Left forelimb (tissue), 1 donor: Measurements from ENCODE around the gene FRMD7.
"Not testable (repeated sequence)": the region's sequence is repeated elsewhere in the genome, so short reads cannot be mapped to it uniquely, and the experiment has no call there.

Experiments used
- DNase-seq: peaks from one replicate; pipeline ENCODE4 v3.0.0-alpha.2; 2018; ENCODE audit warnings: low spot score

FRMD7 gene

GRCh38 chrX:132093239-132093860 is 34.5 kb downstream of the FRMD7 start:
- no peak for DNase-seq

DNA sequence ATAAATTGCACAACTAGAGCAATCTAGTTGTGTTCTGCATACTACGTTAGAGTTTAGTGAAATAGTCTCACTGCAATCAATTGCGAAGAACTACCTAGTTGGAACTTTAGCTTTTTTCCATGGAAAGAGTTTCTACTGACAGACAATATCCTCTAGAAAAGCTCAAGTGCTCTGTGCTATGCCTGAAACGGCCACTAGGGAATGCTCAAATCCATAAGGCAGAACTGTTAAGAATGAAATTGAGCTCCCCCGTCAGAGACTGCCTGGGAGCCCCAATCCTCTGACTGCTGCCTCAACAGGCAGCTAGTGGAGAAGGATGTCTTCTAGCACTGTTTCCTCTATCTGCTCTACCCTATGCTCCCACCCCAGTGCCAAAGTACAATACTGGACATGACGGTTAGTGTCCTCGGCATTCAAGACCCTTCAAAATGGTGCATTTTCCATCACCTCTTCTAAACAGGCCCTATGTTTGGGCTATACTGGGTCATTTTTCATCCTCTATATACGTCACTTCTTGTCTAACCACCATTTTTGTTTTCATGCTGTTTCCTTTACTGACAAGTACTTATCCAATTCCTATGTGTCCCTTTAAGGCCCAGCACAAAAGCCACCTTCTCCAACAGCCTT is 35.3 kb downstream of the FRMD7 start:
- no peak for DNase-seq

DNA sequence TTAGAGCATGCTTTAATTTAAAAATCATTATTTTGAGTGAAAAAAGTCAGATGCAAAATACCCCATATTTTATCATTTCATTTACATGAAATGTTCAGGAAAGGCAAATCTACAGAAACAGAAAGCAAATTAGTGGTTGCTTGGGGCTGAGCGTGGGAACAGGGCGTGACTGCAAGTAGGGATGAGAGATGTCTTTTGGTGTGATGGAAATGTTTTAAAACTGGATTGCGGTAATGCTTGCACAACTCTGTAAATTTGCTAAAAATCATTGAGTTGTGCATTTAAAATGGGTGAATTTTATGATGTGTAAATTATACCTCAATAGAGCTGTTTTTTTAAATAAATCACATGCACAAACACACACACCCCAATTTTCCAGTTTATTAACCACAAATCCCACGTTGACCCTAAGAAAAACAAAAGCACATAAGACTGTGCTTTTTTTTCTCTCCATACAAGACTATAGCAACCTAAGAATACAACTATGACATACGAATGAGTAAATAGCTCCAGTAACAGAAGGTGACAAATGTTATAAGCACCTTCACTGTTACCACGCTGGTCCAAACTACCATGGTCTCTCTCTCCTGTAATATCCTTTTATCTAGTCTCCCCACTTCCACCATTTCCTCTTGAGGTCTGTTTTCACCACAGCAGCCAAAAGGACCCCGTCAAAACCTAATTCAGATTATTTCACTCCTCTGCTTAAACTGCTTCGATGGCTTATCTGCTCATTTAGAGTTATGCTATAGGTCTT is 37.2 kb downstream of the FRMD7 start:
- no peak for DNase-seq

- no peak for DNase-seq
Measured at GRCh38 chrX:132088864-132089263, 39.0 kb downstream of the FRMD7 start.

GRCh38 chrX:132086672-132087071 is 41.1 kb downstream of the FRMD7 start:
- no peak for DNase-seq

GRCh38 chrX:132085786-132086185 is 42.0 kb downstream of the FRMD7 start:
- DNase-seq, result no peak

DNA sequence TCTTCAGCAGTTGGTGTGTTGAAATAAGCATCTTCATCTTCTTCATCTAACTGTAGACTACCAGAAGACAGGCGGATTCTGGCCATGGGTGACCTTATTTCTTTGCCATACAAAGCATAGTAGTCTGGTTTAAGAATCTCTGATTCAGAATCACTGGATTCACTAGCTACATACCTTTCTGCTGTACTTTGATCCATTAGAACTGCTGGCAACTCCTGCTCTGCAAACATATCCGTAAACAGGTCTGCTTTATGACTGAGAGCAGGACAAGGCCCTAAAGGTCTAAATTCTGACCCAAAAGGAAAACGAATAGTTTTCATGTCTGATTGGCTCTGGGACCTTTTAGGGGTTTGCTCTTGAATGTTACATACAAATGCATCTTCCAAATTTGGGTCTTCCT is 49.9 kb downstream of the FRMD7 start:
- DNase-seq, result no peak

GRCh38 chrX:132077414-132077813 is 50.4 kb downstream of the FRMD7 start:
- no peak for DNase-seq

DNA sequence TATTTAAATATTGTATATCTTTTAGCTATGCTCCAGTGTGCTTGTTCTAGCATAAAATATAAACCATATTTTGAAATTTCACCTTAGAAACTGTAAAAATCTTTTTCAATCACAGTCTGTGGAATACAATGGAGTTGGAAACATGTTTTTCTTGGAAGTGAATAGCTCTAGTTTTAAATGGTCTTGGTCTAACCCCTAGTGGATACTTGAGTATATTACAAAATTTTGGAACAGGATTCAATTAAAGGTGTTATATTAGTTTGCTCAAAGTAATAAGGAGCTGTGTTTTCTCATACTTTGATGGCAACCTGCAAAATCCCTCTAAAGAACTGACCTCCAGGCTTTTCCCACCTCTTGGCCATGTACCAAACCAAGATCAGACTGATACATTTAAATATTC is 56.6 kb downstream of the FRMD7 start:
- DNase-seq, result no peak

DNA sequence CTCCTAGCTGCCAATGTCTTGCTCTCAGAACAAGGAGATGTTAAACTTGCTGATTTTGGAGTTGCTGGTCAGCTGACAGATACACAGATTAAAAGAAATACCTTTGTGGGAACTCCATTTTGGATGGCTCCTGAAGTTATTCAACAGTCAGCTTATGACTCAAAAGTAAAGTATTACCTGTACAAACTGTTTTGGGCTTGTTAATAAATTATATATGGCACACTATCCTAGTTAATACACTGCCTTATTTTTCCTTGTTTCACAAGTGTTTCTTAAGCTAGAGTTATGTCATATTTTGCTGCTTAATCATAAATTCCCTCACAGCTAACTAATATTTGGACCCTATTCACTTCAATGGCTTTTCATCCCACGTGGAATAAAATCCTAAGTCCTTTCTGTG is 59.4 kb downstream of the FRMD7 start:
- no peak for DNase-seq

GRCh38 chrX:132063862-132064261 is 64.0 kb downstream of the FRMD7 start:
- no peak for DNase-seq

DNA sequence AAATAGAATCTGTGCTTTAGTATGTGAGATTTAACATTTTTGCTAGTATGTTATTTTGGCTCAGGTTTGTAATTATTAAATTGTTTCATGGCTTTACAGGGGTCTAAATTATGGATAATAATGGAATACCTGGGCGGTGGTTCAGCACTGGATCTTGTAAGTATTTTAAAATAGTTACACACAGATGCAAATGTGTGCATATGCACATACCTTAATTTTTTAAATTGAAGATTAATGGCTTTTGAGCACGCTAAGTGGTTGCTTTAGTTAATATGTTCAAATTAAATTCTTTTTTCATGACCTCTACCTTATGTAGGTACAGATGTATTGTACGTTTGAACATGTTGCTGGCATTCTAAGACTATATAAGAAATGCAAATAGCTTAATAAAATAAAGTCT is 64.5 kb downstream of the FRMD7 start:
- DNase-seq, result no peak

DNA sequence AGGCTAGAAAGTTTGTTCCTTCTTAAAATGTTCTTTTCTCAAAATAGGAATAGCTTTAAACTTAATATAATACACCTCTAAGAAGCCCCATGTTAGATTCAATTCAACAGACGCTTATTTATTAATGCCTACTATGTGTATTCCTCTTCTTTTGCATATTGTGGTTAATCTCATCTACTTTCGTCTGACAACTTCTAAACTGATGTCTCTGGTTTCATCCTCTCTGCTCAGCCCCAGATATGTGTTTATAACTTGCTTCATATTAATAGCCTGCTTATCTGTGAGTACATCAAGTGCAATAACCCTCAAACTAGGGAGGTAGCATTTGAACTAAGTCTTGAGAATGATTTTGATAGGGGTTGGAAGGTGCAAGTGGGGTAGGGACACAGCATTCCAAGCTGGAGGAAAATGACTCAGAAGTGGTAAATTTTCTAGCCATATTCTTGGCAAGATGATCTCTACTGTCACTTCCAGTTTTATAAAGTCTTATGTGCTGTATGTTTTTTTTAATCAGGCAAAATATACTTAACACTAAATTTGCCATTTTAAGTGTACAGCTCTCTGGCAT is 67.8 kb downstream of the FRMD7 start:
- no peak for DNase-seq

DNA sequence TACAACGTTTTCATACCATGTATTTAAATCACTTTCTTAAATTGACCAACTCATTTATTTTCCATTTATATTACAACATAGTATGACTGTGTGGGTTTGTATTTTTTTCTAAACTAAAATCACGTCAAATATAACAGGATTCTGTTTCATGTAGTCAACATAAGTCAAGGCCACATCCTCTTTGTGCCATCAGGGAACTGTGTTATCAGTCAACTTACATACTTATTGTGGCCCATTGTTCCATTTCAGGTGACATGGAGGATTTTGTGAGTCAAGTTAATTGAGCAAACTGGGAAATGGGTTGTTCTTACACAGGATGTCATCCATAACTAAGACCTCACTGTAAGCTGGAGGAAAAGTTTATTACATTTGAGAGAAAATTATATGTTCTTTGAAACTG is 68.8 kb downstream of the FRMD7 start:
- DNase-seq, result no peak

DNA sequence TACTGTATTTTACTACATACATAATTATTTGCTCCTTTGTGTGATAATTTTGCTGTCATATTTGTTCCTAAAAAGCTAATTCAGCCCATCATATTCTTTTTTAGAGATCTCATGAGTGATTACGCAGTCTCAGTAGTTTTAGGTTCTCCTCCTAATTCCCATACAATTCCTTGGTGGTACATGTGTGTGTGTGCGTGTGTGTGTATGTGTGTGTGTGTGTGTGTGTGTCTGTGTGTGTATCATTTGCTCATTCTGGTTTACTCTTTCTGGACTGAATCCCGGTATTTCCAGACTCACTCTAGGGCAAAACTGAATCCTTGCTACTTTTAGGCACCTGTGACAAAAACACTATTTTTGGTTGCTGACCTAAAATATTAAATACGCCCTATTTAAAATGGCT is 69.8 kb downstream of the FRMD7 start:
- no peak for DNase-seq

DNA sequence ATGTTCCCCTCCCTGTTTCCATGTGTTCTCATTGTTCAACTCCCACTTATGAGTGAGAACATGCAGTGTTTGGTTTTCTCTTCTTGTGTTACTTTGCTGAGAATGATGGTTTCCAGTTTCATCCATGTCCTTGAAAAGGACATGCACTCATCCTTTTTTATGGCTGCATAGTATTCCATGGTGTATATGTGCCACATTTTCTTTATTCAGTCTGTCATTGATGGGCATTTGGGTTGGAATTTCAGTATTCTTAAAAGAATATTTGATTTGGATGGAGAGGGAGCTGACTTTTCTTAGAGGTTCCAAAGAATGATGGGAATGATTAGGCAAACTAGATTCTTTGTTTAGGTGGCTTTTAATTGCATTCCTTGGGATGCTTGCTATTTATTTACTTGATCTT is 76.0 kb downstream of the FRMD7 start:
- DNase-seq, result not testable (repeated sequence)

DNA sequence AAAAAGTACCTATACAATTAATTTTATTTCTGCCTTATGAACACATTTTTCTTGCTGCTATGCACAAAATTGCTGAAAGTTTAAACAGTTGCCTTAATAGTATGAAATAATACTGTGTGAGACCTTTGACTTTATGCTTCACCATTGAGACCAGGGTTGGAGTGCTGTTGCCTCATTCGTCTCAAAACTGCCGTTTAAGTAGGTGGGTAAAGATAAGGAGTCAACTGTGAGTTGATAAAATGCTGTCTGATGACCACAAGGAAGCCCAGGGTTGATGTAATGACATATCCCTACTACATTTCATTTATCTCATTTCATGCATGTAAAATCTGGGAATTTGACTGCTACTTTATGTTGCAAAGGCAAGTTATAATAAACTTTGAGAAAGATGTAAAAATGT is 81.3 kb downstream of the FRMD7 start:
- no peak for DNase-seq

GRCh38 chrX:132045456-132045855 is 82.4 kb downstream of the FRMD7 start:
- no peak for DNase-seq

DNA sequence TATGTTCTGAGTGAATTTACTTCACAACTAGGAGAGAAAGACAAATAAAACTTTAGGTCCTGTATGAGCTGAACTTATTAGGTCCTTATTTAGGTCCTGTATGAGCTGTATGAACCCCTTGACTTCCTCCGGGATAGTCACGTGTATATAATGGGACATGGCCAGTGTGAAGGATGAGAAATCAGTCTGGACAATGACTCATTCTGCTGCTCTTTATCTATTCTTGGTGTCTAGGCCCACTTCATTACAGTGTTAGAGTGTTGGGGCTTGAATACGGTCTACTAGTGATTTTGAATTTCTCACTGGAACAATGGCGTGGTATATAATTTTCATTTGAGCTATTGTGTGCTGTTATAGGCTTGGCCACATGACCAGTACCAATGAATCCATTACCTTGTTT is 82.9 kb downstream of the FRMD7 start:
- DNase-seq, result no peak

- DNase-seq, result no peak
Measured at GRCh38 chrX:132043977-132044376, 83.8 kb downstream of the FRMD7 start.

DNA sequence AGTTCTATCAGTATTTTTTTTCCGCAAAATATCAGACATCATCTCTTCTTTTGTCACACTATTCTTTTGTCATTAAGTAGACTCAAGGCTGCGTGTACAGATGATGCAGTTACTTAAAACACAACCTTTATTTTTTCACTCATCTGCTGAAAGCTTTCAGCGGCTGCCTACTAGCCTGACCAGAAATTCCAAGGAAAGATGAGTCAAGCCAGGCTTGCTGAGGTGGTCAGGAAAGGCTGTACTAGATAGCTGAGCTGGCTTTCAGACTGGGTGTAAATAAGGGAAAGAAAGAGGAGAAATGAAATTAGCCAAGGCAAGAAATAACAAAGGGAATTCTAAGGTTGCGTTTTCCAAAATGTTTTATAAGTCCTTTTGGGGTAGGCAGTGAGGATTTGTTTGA is 86.8 kb downstream of the FRMD7 start:
- no peak for DNase-seq

DNA sequence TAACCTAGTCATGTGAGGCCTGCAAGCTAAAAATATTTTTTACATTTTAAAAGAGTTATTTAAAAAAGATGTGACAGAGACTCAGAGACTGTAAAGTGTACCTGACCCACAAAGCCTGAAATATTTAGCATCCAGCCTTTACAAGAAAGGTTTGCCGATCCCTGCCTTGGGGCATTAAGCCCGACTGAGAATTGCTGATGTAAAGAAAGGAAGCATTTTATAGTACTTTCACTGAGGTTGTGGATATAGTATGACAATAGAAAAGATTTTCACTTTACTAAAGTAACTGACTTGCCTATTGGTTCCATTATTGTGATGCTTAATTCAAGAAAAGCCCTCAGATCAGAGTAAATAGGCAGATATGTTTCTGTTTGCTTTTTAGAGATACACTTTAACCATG is 87.8 kb downstream of the FRMD7 start:
- no peak for DNase-seq

GRCh38 chrX:132037479-132037993 is 90.3 kb downstream of the FRMD7 start:
- no peak for DNase-seq
